ENCODE results near the gene TPH2.

TPH2 gene

GRCh38 chr12:72037006-72037795, 98.6 kb downstream of the TPH2 start:
- DNase-seq = no peak

DNA sequence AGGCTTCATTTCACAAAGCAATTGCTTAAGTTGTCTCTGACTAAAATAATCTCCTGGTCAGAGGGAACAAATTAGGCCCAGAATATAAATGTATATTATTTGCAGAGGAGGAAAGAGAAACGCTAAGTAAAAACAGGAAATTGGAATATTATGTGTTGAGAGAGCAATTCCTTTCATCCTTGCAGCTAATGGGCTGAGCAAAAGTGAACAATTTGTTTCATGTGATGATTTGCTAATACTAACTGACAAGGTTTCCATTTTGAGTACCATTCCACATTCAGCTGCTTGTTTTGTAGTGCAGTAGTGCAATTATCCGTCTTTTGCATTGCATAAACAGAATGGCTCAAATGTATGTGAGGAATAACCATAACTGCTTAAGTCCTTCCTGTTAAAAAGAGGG, 103.2 kb downstream of the TPH2 start:
- no peak for DNase-seq

GRCh38 chr12:72053604-72054003, 115.0 kb downstream of the TPH2 start:
- no peak for DNase-seq

DNA sequence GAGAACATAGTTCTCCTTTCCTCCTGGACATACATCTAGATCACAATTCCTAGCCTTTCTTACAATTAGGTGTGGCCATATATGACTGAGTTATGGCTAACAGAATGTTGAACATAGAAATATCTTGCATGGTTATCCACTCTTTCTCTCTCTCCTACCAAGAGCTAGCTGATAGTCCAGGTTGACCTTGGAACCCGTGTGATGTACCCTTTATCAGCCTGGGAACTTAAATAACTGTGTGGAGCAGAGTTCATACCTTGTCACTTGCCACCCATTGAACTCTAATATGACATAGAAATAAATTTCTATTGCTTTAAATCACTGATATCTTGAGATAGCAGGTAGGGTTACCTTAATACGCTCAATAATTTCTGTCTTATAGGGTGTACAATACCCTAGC, 115.9 kb downstream of the TPH2 start:
- no peak for DNase-seq

GRCh38 chr12:72057330-72057914, 118.8 kb downstream of the TPH2 start:
- DNase-seq = no peak

GRCh38 chr12:72063073-72063472, 124.4 kb downstream of the TPH2 start:
- no peak for DNase-seq

- no peak for DNase-seq
Measured at GRCh38 chr12:72071030-72071429, 132.4 kb downstream of the TPH2 start.

DNA sequence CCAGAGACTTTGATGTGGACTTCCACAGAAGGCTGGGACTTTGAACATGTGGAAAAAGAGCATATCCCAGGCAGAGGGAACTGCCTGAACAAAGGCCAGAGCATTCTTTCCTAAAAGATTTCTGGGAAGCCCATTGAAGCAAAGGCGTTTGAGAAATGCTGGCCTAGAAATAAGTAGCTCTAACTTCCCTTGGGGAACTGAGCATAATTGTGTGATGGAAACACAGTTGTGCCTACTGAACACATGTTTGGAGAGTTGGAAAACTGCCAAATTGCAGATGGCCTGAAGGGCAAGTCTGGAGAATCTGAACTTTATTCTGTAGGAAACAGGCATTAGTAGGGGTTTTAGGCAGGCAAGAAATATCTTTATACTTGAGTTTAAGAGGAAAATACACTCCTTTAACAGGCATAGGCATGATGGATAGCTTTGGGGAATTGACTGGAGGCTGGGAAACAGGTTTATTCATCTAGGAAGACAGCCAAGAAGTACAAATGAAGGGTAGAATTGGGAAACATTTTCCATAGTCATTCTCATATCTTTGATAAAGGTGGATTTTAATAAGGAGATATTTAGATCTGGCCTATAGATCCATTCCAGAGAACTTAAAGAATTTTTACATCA, 134.1 kb downstream of the TPH2 start:
- no peak for DNase-seq

- peak; percentile 17 for DNase-seq
Measured at GRCh38 chr12:72074065-72074464, 135.4 kb downstream of the TPH2 start.

DNA sequence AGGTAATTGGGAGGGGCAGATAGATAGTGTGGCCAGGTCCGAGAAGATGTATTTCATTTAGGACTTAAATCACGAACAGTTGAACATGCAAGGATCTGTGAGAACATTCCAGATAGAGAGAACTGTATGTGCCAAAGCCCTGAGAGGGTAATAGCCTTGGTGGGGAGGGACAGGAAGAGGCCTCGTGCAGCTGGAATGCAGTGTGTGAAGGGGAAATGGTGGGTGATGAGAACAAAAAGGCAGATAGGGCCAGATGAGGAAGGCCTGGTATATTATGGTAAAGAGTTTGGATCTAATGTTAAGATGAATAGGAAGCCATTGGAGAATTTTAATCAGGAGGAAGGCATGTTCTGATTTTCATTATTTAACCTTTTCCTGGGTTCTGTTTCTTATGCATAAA, 136.3 kb downstream of the TPH2 start:
- DNase-seq = no peak

DNA sequence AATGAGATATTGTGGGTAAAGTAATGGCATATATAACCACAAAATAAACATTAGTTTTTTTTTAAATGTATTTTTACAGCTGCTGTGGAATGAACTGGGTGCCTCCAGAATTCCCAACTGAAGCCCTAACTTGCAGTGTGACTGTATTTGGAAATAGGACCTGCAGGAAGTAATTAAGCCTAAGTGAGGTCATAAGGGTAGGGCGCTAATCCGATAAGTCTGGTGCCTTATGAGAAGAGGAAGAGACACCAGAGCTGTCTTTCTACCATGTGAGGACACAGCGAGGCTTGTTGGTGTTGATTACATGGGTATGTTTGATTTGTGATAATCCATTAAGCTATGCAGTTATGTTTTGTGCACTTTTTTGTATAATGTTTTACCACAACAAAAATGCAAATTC, 136.8 kb downstream of the TPH2 start:
- peak; percentile 34 for DNase-seq

- no peak for DNase-seq
Measured at GRCh38 chr12:72075891-72076557, 137.4 kb downstream of the TPH2 start.

- DNase-seq = no peak
Measured at GRCh38 chr12:72076558-72076915, 137.9 kb downstream of the TPH2 start.

- no peak for DNase-seq
Measured at GRCh38 chr12:72077111-72077820, 138.6 kb downstream of the TPH2 start.

- DNase-seq = no peak
Measured at GRCh38 chr12:72081777-72082176, 143.1 kb downstream of the TPH2 start.

All from NCI-H524 treated with DMSO at 0.1 percent for 48 hours (cell line).